GM21717 (cell line): ENCODE results near the gene TMEM198.
A peak's percentile ranks its signal among the peaks of the same experiment; 100 is the strongest.

Experiments
- ATAC-seq: cut with Tn5 transposase; IDR thresholded peaks from one replicate; pipeline ENCODE4 v1.9.1; 2021; ENCODE audit warnings: mild to moderate bottlenecking, moderate library complexity; ENCODE audit not compliant: unreplicated experiment

The TMEM198 gene, protein sequence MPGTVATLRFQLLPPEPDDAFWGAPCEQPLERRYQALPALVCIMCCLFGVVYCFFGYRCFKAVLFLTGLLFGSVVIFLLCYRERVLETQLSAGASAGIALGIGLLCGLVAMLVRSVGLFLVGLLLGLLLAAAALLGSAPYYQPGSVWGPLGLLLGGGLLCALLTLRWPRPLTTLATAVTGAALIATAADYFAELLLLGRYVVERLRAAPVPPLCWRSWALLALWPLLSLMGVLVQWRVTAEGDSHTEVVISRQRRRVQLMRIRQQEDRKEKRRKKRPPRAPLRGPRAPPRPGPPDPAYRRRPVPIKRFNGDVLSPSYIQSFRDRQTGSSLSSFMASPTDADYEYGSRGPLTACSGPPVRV

DNA sequence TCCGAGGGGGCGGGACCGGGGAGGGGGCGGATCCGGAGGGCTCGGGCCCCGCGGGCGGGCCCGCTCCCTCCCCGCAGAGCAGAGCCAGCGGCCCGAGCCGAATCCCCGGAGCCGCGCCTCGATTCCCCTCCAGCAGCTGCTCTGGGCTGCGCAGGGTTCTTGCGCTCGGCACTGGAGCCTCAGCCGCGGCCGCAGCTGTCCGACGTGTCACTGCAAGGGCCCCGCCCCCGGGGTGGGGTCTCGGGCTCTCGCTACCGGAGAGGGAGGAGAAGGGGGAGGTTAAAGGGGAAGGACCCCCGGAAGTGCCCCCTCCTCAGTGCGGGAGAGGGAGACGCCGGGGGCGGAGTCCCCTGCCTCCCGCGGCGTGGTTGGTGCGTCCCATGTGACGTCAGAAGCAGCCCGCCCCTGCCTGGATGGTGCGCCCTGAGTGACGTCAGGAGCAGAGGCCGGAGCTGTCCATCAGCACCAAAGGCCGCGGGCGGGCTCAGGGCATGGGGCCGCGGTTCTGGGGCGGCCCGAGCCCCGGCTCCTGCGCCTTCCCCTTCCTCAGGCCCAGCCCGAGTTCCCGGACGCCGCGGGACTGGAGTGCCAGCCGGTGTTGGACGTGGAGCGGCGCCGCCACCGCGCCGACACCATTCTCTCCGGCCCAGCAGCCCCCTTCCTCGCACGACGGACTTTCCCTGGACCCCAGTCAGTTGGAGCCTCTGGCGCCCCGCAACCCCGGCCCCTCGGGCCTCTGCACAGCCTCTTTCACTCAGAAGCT is at the start of gene TMEM198, which contains the start of gene CHPF:
Gene TMEM198 (plus strand): TSS at position 433 of the 763 bp plus-strand sequence. CDS start 700 bp downstream, outside the sequence.
Gene CHPF (minus strand): TSS at position 214 of the 763 bp plus-strand sequence. CDS start 271 bp downstream, outside the sequence.
- ATAC-seq: peak; percentile 82

- no peak for ATAC-seq
Measured at GRCh38 chr2:219494952-219495530, 48.8 kb upstream of the TMEM198 start.

DNA sequence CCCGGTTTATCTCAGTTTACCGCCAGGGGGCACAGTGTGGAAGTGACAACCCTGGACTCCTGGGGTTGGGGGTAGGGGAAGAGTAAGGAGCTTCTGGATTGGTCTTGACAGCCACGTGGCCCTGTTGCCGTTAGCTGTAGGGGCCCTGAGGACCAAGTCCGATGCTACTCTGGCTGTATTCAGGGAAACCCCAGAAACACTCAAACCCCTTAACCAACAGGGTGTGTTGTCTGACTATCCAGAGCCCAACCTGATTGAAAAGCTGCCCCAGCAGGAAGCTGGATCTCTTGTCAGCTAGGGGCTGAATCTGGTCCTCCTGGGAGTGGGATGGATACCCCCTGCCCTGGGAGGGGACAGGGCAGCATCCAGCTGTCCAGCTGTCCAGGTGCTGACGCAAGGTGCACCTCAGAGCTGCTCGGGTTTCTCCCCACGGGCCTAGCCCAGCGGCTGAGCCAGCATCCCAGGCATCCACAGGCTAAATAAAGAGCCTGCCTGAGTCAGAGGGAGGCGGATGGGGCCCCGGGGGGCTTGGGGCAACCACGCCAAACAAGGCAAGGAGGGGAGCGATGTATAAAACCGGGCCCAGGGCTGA is 48.2 kb upstream of the TMEM198 start:
- ATAC-seq: no peak

GRCh38 chr2:219496247-219496824 is 47.5 kb upstream of the TMEM198 start:
- no peak for ATAC-seq

DNA sequence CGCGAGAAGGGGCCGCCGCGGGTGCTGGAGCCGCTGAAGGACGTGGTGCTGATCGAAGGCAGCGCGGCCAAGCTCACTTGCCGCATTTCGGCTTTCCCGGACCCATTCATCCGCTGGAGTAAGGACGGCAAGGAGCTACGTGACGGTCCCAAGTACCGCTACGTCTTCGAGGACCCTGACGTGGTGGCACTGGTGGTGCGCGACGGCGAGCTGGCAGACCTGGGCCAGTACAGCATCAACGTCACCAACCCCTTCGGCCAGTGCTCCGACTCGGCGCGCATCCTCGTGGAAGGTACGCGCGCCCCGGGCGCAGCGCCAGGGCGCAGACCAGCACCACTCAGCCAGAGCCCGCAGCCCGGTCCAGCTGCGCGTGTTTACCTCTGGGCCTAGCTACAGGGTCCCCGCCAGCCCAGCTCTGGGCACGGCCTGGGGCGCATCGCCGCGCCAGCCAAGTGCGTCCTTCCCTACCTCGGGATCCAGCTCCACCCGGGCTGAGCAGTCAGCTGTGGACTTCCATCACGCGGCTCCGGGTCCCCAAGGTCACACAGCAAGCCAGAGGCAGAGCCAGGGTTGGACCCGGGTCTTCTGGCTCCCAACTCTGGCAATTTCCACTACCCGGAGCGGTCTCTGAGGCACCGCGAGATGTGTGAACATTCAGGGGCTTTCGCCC is 46.9 kb upstream of the TMEM198 start:
- no peak for ATAC-seq

DNA sequence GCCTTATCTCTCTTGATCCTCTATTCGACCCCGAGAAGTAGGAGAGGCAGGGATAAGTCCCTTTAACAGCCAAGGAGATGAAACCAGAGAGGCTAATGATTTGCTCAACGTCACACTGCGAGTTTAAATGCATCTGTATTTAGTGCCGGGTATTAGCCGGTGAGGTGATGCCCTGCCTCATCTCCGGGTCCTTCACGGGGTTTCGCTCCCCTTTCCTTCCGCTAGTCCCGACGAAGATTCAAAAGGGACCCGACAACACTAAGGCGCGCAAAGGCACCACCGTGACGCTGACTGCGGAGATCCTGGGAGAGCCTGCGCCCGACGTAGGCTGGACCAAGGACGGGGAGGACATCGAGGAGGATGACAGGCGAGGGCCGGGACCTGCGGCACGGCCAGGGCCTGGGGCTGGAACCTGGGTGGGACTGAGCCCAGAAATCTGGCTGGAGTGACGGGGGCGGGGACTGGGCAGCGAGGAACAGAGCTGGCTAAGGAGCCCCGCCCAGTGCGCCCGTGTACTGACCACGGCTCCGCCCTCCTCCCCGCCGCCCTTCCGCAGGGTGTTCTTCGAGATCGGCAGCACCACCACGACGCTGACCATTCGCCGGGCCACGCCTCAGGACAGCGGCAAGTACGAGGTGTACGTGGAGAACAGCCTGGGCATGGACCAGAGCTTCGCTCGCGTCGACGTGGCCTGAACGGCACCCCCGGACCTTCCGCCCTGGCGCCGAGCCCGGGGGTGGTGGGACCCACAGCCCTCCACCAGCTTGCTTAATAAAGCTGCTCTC is 46.1 kb upstream of the TMEM198 start:
- peak; percentile 23 for ATAC-seq

GRCh38 chr2:219498280-219499057 is 45.4 kb upstream of the TMEM198 start, which contains the start of gene GMPPA:
Gene GMPPA (plus strand): TSS chr2:219498891. CDS start chr2:219499976, 1,085 bp downstream.
- ATAC-seq: peak; percentile 97

DNA sequence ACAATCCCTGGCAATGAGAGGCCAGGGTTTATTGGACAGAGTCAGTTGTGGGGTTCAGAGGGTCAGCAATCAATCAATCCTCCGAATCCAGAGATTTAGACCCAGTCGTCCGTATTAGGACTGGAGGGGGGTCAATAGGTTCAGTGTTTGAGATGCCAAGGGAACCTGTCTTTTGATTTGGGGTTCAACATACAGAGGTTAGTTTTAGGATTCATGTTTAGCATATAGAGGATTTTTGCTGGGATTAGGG is 44.8 kb upstream of the TMEM198 start:
- peak; percentile 1 for ATAC-seq

GRCh38 chr2:219499555-219499954 is 44.3 kb upstream of the TMEM198 start:
- no peak for ATAC-seq

- no peak for ATAC-seq
Measured at GRCh38 chr2:219500135-219500534, 43.7 kb upstream of the TMEM198 start.

DNA sequence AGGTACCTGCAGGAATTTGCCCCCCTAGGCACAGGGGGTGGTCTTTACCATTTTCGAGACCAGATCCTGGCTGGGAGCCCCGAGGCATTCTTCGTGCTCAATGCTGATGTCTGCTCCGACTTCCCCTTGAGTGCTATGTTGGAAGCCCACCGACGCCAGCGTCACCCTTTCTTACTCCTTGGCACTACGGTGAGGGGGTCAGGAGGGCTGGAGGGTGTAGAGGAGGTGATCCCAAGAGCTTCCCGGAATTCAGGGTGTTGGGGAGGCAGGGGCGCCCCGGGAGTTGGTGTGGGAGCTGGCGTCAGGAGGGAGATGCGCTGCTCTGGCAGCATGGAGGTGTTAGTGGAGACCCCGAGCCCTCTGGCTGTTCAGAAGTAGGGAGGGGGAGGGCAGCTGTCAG is 42.0 kb upstream of the TMEM198 start:
- no peak for ATAC-seq

GRCh38 chr2:219502618-219503017 is 41.2 kb upstream of the TMEM198 start:
- no peak for ATAC-seq

GRCh38 chr2:219505585-219505984 is 38.2 kb upstream of the TMEM198 start:
- ATAC-seq: no peak

GRCh38 chr2:219506153-219506801 is 37.6 kb upstream of the TMEM198 start:
- no peak for ATAC-seq

- ATAC-seq: no peak
Measured at GRCh38 chr2:219506802-219507526, 36.9 kb upstream of the TMEM198 start.

DNA sequence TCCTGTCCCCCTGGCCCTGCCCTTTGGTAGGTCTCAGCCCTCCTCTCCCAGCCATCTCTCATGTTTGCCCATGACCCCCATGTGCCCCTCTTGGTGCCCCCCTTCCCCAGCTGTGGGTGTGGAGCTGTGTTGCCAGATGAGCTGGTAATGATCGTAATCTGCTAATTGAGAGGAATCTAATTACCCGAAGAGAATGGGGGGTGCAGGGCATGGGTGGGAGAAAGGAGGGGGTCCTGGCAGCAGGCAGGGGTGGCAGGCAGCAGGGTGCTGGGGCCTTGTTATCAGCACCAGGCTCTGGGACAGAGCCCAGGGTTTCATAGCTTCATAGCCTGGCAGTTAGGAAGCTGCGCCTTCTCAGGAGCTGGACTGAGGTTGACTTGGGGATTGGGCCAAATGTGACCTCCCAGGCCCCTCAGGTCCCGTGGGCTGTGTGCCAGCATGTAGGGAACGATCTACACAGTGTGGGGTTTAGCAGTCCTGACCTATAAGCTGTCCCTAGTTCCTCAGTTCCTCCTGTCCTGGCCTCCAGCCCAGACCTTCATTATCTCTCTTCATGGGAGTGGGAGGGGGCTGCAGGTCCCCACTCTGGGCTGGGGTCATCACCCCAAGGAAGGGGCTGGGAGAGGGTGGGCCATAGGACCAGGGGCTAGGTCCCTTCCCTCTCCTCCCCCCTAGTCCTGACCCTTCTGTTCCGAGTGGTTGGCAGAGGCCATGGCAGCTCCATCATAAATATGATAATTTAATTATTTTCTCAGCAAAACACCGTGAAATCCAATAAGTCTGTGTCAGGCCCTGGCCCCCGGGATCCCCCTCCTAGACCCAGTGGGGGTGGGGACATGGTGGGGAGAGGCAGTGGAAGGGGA is 36.0 kb upstream of the TMEM198 start:
- ATAC-seq: no peak

DNA sequence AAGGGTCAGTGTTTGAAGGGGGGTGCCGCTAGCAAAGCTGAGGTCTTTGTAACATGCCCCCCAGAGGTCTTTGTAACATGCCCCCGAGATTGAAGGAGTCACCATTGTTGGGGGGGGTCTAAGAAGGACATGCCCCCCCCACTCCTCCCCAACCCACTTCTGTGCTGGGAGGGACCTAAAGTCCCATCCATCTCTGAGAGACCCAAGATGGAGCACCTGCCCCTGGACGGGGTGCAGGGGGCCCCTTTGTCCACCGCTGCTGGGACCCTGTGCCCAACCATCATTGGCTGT is 35.4 kb upstream of the TMEM198 start:
- no peak for ATAC-seq
